Lower lobe of right lung (tissue), 2 donors: Measurements from ENCODE around the gene YAP1. TPM values are rescaled to one million over a fixed set of nuclear protein-coding genes. Genes with fewer than 3 reads are reported as not detected.

Source experiments
- ATAC-seq, 2 donors: fragments of 200-7000 bp; cut with Tn5 transposase; one replicate each; pipeline ENCODE4 v1.9.1; 2020 to 2022; ENCODE audit warnings: mild to moderate bottlenecking in 2 of 2, moderate library complexity in 2 of 2
- DNase-seq: peaks from one replicate; pipeline ENCODE4 v3.0.0-alpha.2; 2020
- H3K27ac ChIP-seq: fragments of 200-600 bp; one replicate; pipeline ENCODE4 v1.8.0; 2022
- H3K27me3 ChIP-seq: fragments of 200-600 bp; one replicate; pipeline ENCODE4 v1.8.0; 2022; ENCODE audit warnings: low read depth
- H3K36me3 ChIP-seq: fragments of 200-600 bp; one replicate; pipeline ENCODE4 v1.8.0; 2022; ENCODE audit warnings: mild to moderate bottlenecking
- H3K4me1 ChIP-seq: fragments of 200-600 bp; one replicate; pipeline ENCODE4 v1.8.0; 2022
- H3K4me3 ChIP-seq: fragments of 200-600 bp; one replicate; pipeline ENCODE4 v1.8.0; 2022; ENCODE audit warnings: mild to moderate bottlenecking
- H3K9me3 ChIP-seq: fragments of 200-600 bp; one replicate; pipeline ENCODE4 v1.8.0; 2022
- intact Hi-C: fragments of 100-400 bp; cut with DNase I; formaldehyde crosslinking; loops from one replicate; pipeline ENCODE4 v1.11.0; 2022
- total RNA-seq: library from RNA; stranded (reverse); fragmentation: NEBNext Ultra II Directional; extraction: Animal tissue kit (Norgen Biotek cat#: 25700); gene quantifications from one replicate; pipeline ENCODE4 v1.2.1, GENCODE V29; 2021
- TF ChIP-seq, protein P1 (sequence below): fragments of 200-600 bp; IDR thresholded peaks from one replicate; pipeline ENCODE4 v1.8.0; 2022; ENCODE audit warnings: antibody characterized with exemption, mild to moderate bottlenecking
- donor health status: DM: no; HTN: yes; CAD: no; lungs with severe emphysema.

The YAP1 gene
- total RNA-seq, 1 donor from 2014 or later: 105 TPM

DNA sequence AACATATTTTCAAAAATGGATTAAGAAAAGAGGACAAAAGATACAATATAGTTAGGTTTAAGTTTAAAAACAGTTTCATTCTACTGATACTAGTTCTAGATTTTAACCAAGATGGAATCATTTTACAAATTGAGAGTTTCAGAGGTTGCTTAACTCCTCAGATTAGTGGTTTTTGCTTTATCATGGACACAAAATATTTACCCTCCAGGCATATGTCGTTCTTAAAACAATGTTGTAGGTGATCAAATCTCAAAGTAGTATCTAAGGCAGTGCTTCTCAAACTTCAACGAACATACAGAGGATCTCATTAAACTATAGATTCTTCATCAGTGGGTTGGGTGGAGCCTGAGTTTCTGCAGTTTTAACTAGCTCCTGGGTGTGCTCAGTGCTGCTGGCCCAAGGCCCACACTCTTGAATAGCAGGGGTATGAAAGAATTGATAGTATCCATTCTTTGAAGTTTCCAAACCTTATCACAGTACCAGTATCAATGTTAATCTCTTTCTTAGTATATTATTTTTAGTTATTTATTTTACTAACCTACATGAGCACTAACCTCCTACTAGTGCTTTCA lies 48.0 kb downstream of the YAP1 start:
- H3K9me3 ChIP-seq: no peaks in the 10 kb centered on the region
- no peak overlapping the region for H3K27ac ChIP-seq
- TF ChIP-seq, protein P1, sequence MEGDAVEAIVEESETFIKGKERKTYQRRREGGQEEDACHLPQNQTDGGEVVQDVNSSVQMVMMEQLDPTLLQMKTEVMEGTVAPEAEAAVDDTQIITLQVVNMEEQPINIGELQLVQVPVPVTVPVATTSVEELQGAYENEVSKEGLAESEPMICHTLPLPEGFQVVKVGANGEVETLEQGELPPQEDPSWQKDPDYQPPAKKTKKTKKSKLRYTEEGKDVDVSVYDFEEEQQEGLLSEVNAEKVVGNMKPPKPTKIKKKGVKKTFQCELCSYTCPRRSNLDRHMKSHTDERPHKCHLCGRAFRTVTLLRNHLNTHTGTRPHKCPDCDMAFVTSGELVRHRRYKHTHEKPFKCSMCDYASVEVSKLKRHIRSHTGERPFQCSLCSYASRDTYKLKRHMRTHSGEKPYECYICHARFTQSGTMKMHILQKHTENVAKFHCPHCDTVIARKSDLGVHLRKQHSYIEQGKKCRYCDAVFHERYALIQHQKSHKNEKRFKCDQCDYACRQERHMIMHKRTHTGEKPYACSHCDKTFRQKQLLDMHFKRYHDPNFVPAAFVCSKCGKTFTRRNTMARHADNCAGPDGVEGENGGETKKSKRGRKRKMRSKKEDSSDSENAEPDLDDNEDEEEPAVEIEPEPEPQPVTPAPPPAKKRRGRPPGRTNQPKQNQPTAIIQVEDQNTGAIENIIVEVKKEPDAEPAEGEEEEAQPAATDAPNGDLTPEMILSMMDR: no peak
- peaks cover 4% of the 10 kb centered on the region for H3K36me3 ChIP-seq
- intact Hi-C loops: no loop called here
- peak in 1 of 2 donors; percentile 40 for ATAC-seq
- no peak for DNase-seq
- no peak overlapping the region for H3K4me3 ChIP-seq
- H3K4me1 ChIP-seq: peaks cover 36% of the 10 kb centered on the region
- H3K27me3 ChIP-seq: no peaks in the 10 kb centered on the region

DNA sequence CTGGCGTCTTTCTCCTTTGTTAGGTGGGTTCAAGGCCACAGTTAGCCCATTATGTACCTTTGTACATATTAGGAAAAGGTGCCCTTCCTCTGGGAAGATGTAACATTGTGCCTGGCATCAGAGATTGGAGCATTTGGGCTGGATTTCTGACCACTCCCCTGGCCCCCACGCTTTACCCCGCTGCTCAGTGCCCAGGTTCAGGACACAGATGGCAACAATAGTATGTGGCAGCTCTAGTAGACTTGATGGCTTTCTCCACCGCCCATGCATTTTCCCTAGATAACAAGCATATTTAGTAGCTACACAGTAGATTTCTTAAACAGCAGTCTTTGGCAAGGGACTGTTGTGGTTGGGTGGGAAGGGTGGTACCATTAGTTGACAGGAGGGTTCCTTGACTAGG lies 53.1 kb downstream of the YAP1 start:
- TF ChIP-seq, protein P1: no peak
- no peak for DNase-seq
- intact Hi-C loops: no loop called here
- peaks cover 8% of the 10 kb centered on the region for H3K4me1 ChIP-seq
- H3K27ac ChIP-seq: no peak overlapping the region
- no peaks in the 10 kb centered on the region for H3K27me3 ChIP-seq
- no peak overlapping the region for H3K4me3 ChIP-seq
- no peaks in the 10 kb centered on the region for H3K9me3 ChIP-seq
- ATAC-seq: no peak
- peaks cover 8% of the 10 kb centered on the region for H3K36me3 ChIP-seq

DNA sequence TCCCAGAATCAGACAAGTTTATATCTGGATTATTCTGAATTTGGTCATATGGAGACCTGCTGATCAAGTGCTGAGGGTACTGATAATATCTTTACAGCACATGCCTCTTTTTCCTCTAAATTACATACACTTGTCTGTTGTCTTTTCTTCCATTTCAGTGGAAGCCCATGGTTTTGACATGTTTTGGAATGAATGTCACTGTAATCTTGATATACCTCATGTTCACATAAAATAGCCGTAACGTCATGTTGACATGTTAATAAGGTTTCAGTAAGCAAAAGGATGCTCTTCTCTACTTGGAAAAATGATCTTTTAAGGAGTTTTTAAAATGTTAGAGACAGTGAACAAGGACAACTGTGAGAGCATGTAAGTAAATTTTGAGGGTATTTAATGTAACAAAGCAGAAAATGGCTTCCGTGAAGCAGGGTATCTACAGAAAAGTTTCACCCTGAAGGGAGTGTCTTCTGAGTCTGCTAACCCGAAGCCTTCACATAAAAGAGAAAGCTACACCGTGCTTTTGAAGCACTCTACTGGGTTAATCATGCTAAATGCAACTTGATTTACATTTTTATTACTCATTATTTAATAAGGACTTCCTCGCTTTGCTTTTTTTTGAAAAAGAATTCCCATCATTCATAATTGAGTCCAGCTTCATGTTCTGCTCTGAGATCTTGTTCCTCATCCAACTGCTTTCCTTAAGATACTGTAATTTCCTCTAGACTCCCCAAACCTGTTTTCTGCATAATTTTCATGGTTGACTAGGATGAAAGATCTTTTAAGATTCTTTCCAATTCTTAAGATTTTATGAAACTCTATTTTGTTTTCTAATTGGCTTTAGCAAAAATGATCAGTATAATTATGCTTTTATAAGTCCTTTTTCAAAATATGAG lies 56.2 kb downstream of the YAP1 start:
- Histone ChIP-seq H3K27ac (no peak overlapping the region), H3K36me3 (peaks cover 8% of the 10 kb centered on the region), H3K4me1 (peaks cover 21% of the 10 kb centered on the region), H3K27me3 (no peaks in the 10 kb centered on the region), H3K4me3 (no peak overlapping the region), H3K9me3 (no peaks in the 10 kb centered on the region)
- intact Hi-C loops: no loop called here
- no peak for DNase-seq
- no peak for ATAC-seq
- TF ChIP-seq, protein P1: no peak

DNA sequence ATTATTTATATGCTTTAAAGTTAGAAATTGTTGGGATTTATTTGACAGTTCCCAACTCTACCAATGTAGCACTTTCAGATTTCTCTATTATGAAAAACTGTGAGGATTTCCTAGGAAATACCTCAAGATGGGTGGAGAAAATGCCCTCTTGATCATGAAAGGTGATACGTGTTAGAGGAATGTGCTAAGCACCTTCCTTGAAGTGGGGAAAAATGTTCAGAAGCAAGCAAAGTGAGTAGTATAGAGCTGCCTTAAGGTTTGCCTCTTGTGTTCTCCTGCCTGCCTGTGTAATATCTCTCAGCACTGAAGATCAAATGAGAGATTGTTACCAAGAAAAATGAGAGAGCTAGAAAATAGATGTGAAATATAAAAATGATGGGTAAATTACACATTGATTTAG lies 58.2 kb downstream of the YAP1 start:
- H3K27ac ChIP-seq: no peak overlapping the region
- H3K36me3 ChIP-seq: peaks cover 1% of the 10 kb centered on the region
- intact Hi-C loops: no loop called here
- H3K4me1 ChIP-seq: peaks cover 20% of the 10 kb centered on the region
- DNase-seq (no peak), ATAC-seq (peak; percentile 76 to 79)
- TF ChIP-seq, protein P1: no peak
- H3K27me3 ChIP-seq: no peaks in the 10 kb centered on the region
- no peaks in the 10 kb centered on the region for H3K9me3 ChIP-seq
- no peak overlapping the region for H3K4me3 ChIP-seq

DNA sequence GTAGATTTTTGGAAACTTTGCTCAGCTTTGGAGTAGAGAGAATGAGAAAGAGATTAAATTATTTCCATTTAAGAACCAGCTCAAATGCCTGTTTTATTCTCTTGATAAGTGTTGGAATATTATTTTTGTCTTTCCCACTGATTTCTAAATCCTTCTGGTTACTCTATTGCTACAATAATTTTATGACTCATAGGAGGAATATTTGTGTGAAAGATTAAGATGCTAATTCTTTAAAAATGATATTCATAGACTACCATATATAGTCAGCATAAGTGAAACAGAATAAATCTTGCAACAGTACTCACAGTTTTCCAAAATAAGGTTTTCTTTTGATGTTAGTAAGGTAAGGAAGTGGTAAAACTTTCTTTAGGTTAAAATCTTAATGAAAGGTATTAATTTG lies 60.9 kb downstream of the YAP1 start:
- H3K4me1 ChIP-seq: peaks cover 20% of the 10 kb centered on the region
- DNase-seq: no peak
- H3K4me3 ChIP-seq: no peak overlapping the region
- H3K36me3 ChIP-seq: peaks cover 16% of the 10 kb centered on the region
- peak overlapping the region; percentile 54 for H3K27ac ChIP-seq
- peak in 1 of 2 donors; percentile 46 for ATAC-seq
- intact Hi-C loops: no loop called here
- H3K27me3 ChIP-seq: no peaks in the 10 kb centered on the region
- TF ChIP-seq, protein P1: no peak
- H3K9me3 ChIP-seq: no peaks in the 10 kb centered on the region
